DMS53 (cell line): ENCODE data around the gene FER1L5.

Experiments
- DNase-seq: peaks from one replicate; lab custom pipeline; 2025; lab: John Stamatoyannopoulos, UW

The FER1L5 gene

GRCh38 chr2:96642564-96643360 is at the start of gene FER1L5:
FER1L5 (plus strand) TSS chr2:96642764; CDS start chr2:96642837, 73 bp downstream.
- peak; percentile 39 for DNase-seq

GRCh38 chr2:96594282-96594681 is 48.3 kb upstream of the FER1L5 start:
- no peak for DNase-seq

GRCh38 chr2:96594691-96595152 is 47.8 kb upstream of the FER1L5 start:
- no peak for DNase-seq

GRCh38 chr2:96596596-96596995 is 46.0 kb upstream of the FER1L5 start:
- DNase-seq = no peak

- DNase-seq = no peak
Measured at GRCh38 chr2:96599941-96600340, 42.6 kb upstream of the FER1L5 start.

- peak; percentile 29 for DNase-seq
Measured at GRCh38 chr2:96601382-96602292, 40.9 kb upstream of the FER1L5 start.

GRCh38 chr2:96602330-96602823 is 40.2 kb upstream of the FER1L5 start:
- peak; percentile 68 for DNase-seq

GRCh38 chr2:96604104-96604503 is 38.5 kb upstream of the FER1L5 start:
- DNase-seq = no peak

GRCh38 chr2:96608469-96609455 is 33.8 kb upstream of the FER1L5 start:
- peak; percentile 56 for DNase-seq

GRCh38 chr2:96616128-96616527 is 26.4 kb upstream of the FER1L5 start:
- DNase-seq = no peak

- no peak for DNase-seq
Measured at GRCh38 chr2:96616535-96616934, 26.0 kb upstream of the FER1L5 start.

GRCh38 chr2:96617012-96617411 is 25.6 kb upstream of the FER1L5 start:
- DNase-seq = no peak

- no peak for DNase-seq
Measured at GRCh38 chr2:96618596-96619283, 23.8 kb upstream of the FER1L5 start.

GRCh38 chr2:96622544-96622943 is 20.0 kb upstream of the FER1L5 start:
- no peak for DNase-seq

GRCh38 chr2:96623116-96623515 is 19.4 kb upstream of the FER1L5 start:
- DNase-seq = no peak

- DNase-seq = no peak
Measured at GRCh38 chr2:96625571-96626552, 16.7 kb upstream of the FER1L5 start.

GRCh38 chr2:96626553-96626942 is 16.0 kb upstream of the FER1L5 start:
- no peak for DNase-seq

- peak; percentile 55 for DNase-seq
Measured at GRCh38 chr2:96631804-96632435, 10.6 kb upstream of the FER1L5 start.

GRCh38 chr2:96633641-96634040 is 8.9 kb upstream of the FER1L5 start:
- no peak for DNase-seq
